Suppressor macrophage (primary cell): ENCODE measurements around the gene OGFOD3.
A peak's percentile ranks its signal among the peaks of the same experiment; 100 is the strongest.
"Not testable (repeated sequence)": the region's sequence is repeated elsewhere in the genome, so short reads cannot be mapped to it uniquely, and the experiment has no call there.

Experiments used
- DNase-seq, 4 experiments: peaks; one replicate each; pipeline ENCODE4 v3.0.0-alpha.2; 2020 to 2022

OGFOD3 gene

DNA sequence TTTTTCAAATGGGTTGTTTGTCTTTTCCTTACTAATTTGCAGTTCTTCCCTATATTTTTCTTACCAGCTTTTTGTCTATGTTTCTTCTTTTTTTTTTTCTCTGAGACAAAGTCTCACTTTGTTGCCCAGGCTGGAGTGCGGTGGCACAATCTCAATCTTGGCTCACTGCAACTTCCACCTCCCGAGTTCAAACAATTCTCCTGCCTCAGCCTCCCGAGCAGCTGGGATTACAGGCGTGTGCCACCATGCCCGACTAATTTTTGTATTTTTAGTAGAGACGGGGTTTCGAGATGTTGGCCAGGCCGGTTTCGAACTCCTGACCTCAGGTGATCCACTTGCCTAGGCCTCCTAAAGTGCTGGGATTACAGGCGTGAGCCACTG is 45.3 kb downstream of the OGFOD3 start:
- DNase-seq = not testable (repeated sequence)

DNA sequence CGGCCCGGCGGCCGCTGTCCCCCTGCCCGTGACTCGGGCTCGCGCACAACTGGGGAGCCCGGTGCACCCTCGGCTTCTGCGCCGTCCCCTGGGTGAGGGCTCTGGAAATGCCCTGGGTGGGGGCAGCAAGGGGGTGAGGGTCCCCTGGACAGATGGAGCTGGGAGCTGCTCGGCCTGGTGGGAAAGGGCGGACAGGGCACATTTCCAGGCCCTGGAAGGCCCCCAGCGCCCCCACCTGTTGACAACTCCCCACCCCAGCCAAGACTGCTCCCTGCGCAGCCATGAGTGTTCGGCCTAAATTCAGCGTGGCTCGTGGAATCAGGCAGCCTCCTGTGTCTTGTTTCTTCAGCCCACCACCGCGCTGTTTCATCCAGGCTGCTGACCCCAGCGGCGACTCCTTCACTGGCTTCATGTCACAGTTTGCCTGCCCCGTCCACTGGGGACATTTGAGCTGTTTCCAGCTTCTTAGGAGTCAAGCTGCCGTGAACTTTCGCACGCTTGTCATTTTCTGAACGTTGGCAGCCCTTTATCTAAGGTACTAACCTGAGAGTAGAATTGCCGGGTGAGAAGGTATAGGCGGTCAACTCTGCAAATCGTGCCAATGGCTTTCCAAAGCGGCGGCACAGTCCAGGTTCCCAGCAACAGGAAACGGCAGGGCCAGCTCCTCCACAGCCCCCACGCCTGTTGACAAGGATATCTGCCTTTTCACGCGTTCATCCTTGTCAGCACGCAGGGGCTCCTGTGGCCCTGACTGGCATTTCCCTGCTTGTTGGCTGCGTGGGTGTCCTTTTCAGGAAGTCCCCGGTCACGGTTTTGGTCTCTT is 45.9 kb downstream of the OGFOD3 start:
- DNase-seq = peak; percentile 73 to 91 (median 88)

DNA sequence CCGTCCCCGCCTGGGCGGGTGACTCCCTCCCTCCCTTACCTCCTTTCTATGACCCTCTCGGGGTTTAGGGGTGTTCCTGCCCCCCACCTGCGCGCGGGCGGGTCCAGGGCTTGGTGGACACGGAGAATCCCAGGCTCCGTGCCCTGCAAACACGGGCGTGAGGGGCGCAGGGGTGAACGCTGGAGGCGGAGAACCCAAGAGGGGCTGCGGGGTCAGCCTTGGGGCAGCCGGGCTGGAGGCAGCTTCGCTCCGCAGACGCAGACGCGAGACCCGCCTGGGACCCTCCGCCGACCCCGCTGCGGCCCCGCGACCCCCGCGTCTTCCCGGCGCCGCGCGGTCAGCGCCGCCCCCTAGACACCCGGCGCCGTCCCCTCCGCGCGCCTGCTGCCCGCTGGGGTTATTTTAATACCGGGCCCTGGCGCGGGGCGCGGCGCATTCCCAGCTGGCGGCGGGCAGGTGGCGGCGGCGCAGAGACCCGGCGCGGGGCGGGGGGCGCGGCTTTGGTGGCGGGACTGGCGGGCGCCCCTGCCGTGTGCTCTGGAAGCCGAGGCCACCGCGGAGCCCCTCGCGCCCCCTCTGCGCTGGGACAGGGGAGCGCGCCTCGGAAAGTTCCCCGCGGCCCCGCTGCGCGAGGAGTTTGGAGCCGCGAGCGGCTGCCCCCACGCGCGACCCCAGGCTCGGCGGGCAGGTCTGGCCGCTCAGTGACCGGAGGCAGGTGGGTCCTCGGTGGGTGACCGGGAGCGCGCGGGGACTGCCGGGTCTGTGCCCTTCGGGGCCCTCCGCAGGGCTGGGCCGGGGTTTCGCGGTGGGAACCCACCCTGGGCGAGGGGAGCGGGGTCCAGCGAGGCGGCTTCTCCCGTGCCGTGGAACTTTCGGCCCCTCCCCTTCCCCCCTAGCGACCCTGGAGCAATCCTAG is 46.8 kb downstream of the OGFOD3 start, which contains the start of gene UTS2R:
Gene UTS2R, plus strand, starts transcription at position 433 of the 916 bp plus-strand sequence. CDS start 2,560 bp downstream, outside the sequence.
- peak in 1 of 4 experiments; percentile 38 for DNase-seq

DNA sequence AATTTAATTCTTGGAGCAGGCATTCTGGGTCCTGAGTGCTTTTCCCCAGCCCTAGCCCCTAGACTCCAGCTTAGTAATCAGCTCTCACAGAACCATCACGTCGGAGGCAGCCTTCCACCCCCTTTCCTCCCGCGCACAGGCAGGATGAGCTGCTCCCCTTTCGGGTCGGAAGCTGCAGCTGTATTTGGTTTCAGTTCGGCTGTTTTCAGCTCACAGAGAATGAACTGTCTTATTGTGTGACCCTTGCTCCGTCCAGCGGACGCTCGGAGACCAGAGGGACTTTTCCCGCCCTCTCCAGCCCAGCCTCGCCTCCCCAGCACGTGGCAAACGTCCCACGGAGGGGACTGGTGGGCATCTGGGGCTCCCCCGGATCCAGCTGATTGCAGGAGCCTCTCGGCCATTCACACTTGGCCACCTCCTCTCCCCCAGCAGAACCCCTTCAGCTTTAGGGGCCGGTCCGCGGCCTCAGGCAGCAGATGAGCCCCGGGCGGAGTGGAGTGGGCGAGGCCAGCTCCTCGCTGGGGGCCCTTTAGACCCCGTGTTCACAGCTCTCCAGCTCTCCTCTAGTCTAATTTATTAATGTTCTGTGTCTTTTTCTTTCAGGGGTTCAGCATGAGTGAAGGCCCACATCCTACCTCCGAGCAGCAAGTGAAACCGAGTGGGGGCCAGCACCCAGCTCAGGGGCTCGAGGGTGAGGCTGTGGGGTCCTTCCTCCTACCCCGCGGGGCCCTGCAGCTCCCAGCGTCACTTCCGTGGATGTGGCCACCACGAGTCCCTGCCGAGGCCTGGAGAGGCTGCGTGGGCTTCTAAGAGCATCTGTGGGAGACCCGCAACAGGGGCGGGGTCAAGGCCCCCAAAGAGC is 47.7 kb downstream of the OGFOD3 start:
- peak; percentile 20 to 53 (median 43) for DNase-seq

DNA sequence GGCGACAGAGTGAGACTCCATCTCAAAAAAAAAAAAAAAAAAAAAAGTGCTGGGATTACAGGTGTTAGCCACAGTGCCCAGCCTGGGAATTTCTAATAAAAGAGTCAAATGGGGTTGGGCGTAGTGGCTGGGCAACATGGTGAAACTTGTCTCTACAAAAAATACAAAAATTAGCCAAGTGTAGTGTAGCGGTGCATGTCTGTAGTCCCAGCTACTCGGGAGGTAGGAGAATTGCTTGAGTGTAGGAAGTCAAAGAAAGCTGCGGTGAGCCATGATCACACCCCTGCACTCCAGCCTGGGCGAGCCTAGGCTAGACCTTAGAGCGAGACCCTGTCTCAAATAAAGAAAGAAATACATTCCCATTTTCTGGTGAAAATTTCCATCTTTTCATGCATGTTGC is 49.2 kb downstream of the OGFOD3 start:
- no peak for DNase-seq

DNA sequence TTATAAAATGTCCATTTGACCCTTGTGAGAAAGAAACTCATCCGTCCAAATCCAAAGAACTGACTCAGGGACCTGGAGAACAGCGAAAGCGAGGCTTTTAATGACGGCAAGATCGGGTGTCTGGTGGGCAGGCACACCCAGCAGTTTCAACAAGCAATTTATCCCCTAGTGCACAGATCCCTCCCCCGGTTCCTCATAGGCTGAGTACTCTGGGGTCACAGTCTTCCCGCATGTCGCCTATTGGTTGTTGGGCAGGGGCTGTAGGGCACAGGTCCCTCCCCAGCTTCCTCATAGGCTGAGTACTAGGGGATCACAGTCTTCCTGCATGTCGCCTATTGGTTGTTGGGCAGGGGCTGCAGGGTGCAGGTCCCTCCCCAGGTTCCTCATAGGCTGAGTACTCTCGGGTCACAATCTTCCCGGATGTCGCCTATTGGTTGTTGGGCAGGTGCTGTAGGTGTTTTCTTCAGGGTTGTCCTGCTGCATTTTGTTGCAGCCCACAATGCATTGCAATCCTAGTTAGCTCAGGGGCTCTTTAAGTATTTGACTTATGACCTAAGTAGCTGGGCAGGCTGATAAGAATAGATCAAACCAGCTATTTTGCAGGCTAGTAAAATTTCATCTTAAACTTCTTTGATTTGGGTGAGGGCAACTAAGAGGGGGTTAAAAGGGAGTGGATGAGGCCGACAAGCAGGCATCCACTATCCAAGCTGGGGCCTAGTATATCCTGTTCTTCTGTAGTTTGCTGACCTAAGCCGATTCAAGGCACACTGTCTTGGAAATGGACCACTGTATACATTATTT is 50.5 kb downstream of the OGFOD3 start:
- DNase-seq = no peak

DNA sequence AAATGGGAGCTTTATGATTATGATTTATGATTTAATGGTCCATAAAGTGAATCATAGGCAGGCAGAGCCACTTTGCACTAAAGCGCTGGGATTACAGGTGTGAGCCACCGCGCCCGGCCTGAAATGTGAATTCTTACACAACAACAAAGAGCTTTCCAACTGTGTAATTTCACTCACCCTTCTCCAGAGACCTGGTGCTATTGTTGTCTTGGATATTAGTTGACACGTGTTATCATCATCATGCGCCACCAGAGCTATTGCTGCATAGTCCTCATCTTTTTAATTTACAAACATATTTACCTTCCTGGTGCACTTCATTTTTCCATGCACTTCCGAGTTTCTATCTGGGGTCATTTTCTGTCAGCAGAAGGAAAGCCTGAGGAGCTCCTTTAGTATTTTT is 51.6 kb downstream of the OGFOD3 start:
- no peak for DNase-seq

DNA sequence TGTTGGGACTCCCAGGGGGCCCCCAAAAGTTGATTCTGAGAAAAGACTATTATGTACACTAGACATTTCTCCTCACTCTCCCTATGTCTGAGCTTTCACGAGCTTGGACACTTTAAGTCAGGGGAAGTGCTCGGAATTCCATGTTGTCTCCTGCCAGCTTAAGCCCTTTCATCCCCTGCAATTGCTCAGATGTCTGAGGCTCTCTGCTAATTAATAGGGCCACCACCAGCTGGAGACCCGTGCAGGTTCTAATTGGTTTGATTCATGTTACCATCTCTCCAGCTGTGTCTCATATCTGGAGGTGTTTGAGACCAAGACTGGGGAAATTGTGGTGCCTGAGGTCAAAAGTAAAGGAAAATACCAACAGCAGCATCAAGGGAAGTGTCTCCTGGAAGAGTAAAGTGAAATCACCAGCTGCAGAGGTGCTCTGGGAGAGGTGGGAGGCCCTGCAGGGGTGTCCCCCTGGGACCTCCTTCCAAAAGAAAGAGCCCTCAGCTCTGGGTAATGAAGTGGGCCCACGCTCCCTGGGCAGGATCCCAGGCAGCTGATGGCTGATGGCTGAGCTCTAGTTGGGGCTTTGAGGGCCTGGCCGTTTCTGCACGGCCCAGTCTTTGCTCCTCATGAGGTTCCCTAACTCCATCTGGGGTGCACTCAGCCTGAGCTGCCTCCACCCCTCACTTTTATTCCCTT is 52.6 kb downstream of the OGFOD3 start:
- DNase-seq = no peak

DNA sequence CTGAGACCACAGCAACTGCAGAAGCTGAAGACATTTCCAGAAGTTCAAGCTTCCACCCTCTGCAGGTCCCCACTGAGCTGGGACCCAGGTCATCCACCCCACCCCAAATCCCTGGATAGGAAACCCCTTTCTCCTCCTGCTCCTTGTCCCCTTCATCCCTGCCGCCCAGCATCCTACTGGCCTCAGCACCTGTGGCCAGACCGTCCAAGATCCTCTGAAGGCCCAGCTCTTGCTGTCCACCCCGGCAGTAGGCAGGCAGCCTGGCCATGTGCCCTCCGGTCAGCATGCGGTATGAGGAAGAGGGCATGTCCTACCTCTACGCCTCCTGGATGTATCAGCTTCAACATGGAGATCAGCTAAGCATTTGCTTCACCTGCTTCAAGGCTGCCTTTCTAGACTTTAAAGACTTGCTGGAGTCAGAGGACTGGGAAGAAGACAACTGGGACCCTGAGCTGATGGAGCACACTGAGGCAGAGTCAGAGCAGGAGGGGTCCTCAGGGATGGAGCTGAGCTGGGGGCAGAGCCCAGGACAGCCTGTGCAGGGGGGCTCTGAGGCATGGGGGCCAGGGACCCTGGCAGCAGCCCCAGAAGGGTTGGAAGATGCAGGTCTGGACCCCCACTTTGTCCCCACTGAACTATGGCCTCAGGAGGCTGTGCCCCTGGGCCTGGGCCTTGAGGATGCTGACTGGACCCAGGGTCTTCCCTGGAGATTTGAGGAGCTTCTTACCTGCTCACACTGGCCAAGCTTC is 56.3 kb downstream of the OGFOD3 start:
- DNase-seq = no peak

DNA sequence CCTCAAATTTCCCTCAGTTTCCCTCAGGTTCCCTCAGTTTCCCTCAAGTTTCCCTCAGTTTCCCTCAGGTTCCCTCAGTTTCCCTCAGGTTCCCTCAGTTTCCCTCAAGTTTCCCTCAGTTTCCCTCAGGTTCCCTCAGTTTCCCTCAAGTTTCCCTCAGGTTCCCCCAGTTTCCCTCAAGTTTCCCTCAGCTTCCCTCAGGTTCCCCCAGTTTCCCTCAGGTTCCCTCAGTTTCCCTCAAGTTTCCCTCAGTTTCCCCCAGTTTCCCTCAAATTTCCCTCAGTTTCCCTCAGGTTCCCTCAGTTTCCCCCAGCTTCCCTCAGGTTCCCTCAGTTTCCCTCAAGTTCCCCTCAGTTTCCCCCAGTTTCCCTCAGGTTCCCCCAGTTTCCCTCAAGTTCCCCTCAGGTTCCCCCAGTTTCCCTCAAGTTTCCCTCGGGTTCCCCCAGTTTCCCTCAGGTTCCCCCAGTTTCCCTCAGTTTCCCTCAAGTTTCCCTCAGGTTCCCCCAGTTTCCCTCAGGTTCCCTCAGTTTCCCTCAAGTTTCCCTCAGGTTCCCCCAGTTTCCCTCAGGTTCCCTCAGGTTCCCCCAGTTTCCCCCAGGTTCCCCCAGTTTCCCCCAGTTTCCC is 58.8 kb downstream of the OGFOD3 start:
- not testable (repeated sequence) for DNase-seq

DNA sequence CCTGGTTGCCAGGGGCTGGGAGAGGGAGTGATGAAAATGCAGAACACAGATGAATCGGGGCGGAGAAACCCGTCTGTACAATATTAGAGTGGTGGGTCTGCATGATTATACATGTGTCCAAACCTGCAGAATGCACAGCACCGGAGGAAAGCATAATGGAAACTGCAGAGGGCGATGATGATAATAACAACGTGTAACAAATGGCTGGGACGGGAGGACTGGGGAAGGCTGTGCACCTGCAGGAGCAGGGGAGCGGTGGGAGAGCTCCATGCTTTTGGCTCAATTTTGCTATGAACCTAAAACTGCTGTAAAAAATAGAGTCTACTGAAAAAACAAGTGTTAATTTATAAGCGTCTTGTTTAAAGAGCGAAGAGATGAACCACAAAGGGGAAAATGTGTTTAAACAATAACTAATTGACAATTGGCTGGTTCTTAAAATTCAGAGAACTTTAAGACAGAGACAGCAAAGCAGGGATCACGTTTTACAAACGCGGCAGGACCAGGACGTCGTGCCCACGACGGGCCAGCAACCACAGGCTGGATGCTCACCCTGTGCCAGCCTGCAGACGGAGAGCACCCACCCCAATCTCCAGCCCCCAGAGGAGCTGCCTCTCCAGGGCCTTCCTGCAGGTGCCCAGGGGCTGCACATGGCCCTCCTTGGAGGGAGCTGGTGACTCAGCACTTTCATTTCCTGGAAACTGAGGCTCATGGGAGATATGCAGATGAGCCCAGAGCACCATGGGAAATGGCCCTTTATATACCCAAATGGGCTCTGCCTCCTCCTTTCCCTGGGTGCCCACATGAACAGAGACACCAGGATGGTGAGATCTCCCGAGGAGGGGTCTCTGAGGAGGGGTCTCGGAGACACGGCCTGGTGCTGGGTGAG is 59.7 kb downstream of the OGFOD3 start, which contains the start of gene TEX19:
Gene TEX19, plus strand, starts transcription at position 783 of the 886 bp plus-strand sequence. CDS start 2,904 bp downstream, outside the sequence.
- DNase-seq = no peak

DNA sequence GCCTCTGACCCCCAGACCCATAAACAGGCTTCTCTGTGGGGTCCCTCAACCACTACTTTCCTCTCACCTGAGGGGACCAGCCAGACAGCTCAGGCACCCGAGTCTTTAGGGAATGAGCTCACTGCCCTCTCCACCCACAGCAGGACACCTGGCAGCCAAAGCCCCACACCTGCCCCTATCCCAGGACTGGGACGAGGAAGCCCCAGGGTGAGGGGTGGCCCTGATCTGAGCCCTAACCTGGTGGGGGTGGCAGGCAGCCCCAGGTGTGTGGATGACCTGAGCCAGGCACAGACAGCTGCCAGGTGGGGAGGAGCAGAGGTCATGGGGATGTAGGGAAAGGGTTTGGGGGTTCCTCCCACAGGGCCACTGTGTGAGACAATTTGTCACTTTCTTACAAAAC is 61.0 kb downstream of the OGFOD3 start:
- no peak for DNase-seq

DNA sequence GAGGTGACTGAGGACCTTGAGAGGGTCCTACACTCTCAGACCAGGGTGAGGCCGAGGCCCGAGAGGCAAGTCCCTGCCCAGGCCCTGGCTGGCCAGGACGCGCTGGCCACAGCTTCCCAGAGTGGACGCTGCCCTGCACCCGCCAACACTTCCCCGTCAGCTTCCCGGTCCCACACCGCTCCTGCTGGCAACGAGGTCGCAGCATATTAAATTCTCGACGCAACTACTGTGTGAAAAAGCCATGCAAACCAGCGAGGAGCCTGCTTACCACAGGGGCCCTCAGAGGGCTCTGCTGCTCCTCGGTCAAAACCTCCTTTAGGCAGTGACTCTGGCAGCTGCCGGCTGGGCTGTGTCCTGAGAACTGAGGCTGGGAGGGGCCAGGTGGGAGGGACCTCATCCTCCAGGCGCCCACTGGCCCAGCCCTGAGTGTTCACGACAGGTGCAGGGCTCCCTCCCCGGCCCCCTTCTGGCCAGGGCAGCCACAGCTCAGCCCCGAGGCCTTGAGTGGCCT is 61.5 kb downstream of the OGFOD3 start:
- no peak for DNase-seq

DNA sequence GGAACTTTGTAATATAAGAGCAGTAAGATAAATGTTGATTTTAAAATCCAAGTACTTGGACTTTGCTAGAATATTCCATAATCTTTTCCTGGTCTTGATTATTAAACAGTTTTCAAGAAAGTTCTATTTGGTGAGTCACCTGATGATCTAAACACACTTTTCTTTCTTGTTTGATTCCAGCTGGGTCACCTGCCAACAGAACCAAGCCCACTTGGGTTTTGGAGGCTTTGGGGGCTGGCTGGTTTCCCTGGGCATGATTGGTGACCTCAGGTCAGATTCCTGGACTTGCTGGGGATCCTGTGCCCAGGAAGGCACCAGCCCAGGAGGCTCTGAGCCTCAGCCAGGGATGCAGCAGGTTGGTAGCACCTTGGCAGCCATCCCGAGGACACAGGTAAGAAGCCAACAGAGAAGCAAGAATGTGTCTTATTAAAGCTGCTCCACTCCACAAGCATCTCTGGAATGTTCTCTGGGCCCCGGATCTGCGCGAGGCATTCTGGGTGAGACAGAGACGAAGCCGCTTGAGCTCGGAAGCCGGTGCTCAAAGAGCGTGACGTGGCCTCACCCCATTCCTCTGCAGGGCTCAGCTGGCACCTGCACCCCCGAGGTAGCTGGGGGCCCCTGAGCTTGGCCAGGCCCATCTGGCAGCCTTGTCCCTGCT is 62.5 kb downstream of the OGFOD3 start:
- no peak for DNase-seq

DNA sequence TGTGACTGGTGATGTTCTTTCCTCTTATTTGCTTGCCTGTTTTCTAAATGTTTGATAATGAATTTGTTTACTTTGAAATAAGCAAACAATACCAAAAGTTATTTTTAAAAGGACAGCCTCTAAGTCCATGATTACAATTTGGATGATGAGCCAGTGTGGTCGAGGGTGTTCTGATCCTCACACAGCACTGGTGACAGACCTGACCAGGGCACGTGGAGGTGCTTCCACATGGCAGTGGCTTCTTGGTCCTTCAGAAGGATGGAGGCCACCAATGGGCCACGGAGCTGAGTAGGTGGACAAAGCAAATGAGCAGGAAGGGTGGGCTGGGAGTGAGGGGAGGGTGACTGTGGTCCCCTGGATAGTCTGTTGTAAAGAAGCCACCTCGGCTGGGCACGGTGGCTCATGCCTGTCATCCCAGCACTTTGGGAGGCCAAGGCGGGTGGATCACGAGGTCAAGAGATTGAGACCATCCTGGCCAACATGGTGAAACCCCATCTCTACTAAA is 63.5 kb downstream of the OGFOD3 start:
- no peak for DNase-seq

DNA sequence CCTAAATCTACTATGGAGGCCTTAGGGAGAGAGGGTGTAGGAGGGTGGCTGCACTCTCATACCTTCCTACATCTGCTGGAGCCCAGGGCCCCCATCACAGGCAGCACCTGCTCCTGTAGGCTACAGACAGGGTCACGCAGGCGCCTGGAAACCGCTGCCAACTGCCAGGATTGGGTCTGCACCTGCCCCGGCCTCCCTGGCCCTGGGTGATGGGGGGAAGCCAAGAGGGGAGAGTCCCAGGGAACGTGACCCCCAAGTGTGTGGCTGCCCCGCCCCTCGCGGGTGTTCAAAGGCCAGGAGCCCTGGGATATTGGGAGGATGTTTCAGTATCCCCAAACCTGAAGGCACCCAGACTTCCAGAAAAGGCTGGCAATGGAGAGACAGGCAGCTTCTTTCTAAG is 64.9 kb downstream of the OGFOD3 start:
- DNase-seq = no peak

DNA sequence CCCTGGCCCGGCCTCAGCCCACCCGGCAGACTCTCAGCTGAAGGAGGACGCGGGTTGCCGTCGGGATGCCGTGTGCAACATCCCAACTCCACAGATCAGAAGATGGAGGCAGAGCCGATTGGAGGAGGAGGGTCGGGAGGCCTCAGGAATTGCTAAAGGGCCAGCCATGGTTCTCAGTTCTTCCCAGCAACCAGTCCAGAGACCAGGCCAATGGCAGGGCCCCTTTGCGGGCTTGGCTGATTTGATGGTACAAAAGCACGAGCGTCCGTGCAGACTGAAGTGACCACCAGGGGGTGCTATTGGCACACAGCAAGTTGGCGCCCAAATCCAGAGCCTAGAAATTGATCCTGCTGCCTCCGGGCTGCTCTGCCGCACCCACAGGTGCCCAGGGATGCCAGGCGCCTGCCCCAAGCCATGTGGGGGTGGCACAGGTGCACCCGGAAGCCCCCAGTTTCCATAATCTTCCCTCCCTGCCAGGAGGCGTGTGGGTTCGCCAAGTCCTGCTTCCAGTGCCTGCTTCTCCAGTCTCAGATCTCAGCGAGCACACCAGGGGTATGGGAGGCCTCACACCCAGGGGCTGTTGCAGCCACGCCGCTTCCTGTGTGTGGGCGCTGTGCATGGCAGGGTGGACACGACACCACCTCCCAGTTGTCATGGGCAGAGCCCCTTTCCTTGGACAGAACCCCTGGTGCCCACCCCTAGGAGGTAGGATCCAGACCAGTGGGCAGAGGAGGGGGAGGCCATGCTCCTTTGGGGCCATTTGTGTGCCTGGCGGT is 66.5 kb downstream of the OGFOD3 start:
- DNase-seq = peak; percentile 91 to 94 (median 94)
